HFFc6 (cell line): Measurements from ENCODE around the gene LMNTD1. TPM values are rescaled to one million over a fixed set of nuclear protein-coding genes. Genes with fewer than 3 reads are reported as not detected.

Source experiments
- DNase-seq: peaks from one replicate; pipeline ENCODE4 v3.0.0-alpha.2; 2018
- H3K27ac Mint-ChIP-seq: 2 replicates; pipeline ENCODE4 v1.8.0; 2020; ENCODE audit warnings: mild to moderate bottlenecking, mixed read lengths
- H3K27me3 Mint-ChIP-seq: 2 replicates; pipeline ENCODE4 v1.8.0; 2021; ENCODE audit warnings: mild to moderate bottlenecking, moderate library complexity, mixed read lengths; ENCODE audit not compliant: insufficient read depth
- H3K36me3 Mint-ChIP-seq: 2 replicates; pipeline ENCODE4 v1.8.0; 2021; ENCODE audit warnings: low read depth, mixed read lengths
- H3K4me1 Mint-ChIP-seq: 2 replicates; pipeline ENCODE4 v1.8.0; 2020; ENCODE audit warnings: low read depth, mixed read lengths
- H3K4me3 Mint-ChIP-seq: 2 replicates; pipeline ENCODE4 v1.8.0; 2020; ENCODE audit warnings: mild to moderate bottlenecking, moderate library complexity, mixed read lengths
- H3K9me3 Mint-ChIP-seq: 2 replicates; pipeline ENCODE4 v1.8.0; 2020; ENCODE audit warnings: mild to moderate bottlenecking, mixed read lengths
- total RNA-seq, 6 experiments: library from RNA; stranded (reverse); fragmentation: NEBNext Ultra II Directional; extraction: Animal tissue kit (Norgen Biotek cat#: 25700); gene quantifications; 2 replicates in 1 of 6; 3 replicates in 5 of 6; pipeline ENCODE4 v1.2.3, GENCODE V29; 2021
- TF ChIP-seq, protein P1 (sequence below): fragments of 200-600 bp; sonication (generic); IDR thresholded peaks from 2 replicates; pipeline ENCODE4 v1.5.0; 2021; ENCODE audit warnings: antibody characterized with exemption, mild to moderate bottlenecking

Gene LMNTD1
- total RNA-seq, 6 experiments from 2014 or later: 0.26 to 1.0 (median 0.52) TPM

GRCh38 chr12:25583545-25583944 lies 30.5 kb upstream of the LMNTD1 start:
- H3K27ac Mint-ChIP-seq: no peak overlapping the region
- no peaks in the 10 kb centered on the region; the same call in 1 of the 2 replicates for H3K27me3 Mint-ChIP-seq
- peaks cover 23% of the 10 kb centered on the region for H3K4me1 Mint-ChIP-seq
- H3K4me3 Mint-ChIP-seq: no peak overlapping the region
- TF ChIP-seq, protein P1, sequence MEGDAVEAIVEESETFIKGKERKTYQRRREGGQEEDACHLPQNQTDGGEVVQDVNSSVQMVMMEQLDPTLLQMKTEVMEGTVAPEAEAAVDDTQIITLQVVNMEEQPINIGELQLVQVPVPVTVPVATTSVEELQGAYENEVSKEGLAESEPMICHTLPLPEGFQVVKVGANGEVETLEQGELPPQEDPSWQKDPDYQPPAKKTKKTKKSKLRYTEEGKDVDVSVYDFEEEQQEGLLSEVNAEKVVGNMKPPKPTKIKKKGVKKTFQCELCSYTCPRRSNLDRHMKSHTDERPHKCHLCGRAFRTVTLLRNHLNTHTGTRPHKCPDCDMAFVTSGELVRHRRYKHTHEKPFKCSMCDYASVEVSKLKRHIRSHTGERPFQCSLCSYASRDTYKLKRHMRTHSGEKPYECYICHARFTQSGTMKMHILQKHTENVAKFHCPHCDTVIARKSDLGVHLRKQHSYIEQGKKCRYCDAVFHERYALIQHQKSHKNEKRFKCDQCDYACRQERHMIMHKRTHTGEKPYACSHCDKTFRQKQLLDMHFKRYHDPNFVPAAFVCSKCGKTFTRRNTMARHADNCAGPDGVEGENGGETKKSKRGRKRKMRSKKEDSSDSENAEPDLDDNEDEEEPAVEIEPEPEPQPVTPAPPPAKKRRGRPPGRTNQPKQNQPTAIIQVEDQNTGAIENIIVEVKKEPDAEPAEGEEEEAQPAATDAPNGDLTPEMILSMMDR: no peak
- H3K9me3 Mint-ChIP-seq: peaks cover 25% of the 10 kb centered on the region
- DNase-seq: no peak
- peaks cover 21% of the 10 kb centered on the region for H3K36me3 Mint-ChIP-seq

DNA sequence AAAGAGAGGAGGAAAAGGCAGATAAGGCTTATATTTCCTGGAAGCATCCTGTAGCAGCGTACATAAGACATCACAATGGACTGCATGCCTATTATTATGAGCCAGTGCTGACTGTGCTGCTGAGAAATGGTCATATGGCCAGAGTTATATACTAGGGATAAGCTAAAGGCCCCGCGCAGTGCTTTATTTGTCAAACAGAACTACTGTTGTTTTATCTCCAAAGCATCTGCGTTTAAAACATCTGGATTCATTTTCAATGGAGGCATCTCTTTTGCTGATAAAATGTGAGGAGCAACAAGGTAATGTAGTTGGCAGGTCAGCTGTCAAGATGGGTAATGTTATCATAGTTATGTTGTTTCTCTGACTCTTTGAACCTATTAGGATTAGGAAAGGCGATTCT lies 28.0 kb upstream of the LMNTD1 start:
- no peak for DNase-seq
- Mint-ChIP-seq H3K27me3 (no peaks in the 10 kb centered on the region; the same call in 1 of the 2 replicates), H3K4me3 (no peak overlapping the region), H3K9me3 (peaks cover 8% of the 10 kb centered on the region), H3K27ac (no peak overlapping the region), H3K36me3 (peaks cover 3% of the 10 kb centered on the region), H3K4me1 (peaks cover 18% of the 10 kb centered on the region)
- TF ChIP-seq, protein P1: no peak

GRCh38 chr12:25578411-25579143 lies 25.5 kb upstream of the LMNTD1 start:
- 0 out of 2 replicates have a peak, but pooled peaks cover 4% of the 10 kb centered on the region for H3K4me1 Mint-ChIP-seq
- H3K9me3 Mint-ChIP-seq: peaks cover 6% of the 10 kb centered on the region; the same call in 1 of the 2 replicates
- TF ChIP-seq, protein P1: no peak
- H3K27me3 Mint-ChIP-seq: no peaks in the 10 kb centered on the region; the same call in 1 of the 2 replicates
- H3K4me3 Mint-ChIP-seq: no peak overlapping the region
- H3K27ac Mint-ChIP-seq: no peak overlapping the region
- H3K36me3 Mint-ChIP-seq: no peaks in the 10 kb centered on the region
- no peak for DNase-seq

DNA sequence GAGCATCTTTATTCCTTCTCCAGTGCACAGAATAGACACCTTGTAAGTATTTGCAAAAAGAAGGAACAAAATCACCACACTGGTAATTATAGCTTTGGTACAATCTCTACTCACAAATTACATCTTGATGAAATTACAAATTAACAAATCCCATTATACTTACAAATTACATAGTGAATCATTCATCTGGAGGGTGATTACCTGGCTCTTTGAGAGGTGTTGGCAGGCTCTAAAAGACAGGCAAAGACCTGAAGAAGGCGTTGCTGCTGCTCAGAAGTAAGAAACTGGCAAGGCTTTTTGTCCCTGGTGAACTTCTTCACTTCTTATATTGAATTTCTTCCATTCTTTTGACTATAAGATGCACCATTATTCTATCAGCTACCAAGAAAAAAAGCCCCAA lies 21.7 kb upstream of the LMNTD1 start:
- no peaks in the 10 kb centered on the region for H3K36me3 Mint-ChIP-seq

DNA sequence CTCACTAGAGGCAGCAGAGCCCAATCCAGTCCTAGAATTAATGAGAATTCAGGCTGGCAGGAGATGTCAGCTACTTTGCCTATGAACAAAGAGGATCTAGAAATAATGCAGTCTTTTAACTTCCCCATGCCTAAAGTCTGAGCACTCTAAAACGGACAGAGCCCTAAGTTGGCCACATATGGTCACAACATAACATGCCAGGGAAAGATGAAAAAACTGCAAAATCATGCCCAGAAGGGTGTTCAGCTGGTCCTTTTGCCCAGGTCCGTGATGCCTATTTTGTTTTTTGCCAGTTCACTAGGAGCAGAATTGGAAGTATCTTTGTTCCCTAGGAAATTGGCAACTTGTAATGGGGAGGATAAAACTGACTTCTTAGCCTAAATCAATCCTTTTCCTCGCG lies 20.3 kb upstream of the LMNTD1 start:
- Mint-ChIP-seq H3K27ac (no peak overlapping the region), H3K4me1 (no peaks in the 10 kb centered on the region), H3K9me3 (peaks cover 6% of the 10 kb centered on the region; the same call in 1 of the 2 replicates), H3K36me3 (no peaks in the 10 kb centered on the region), H3K27me3 (no peaks in the 10 kb centered on the region), H3K4me3 (no peak overlapping the region)
- TF ChIP-seq, protein P1: no peak
- DNase-seq: no peak

More for the DNA sequence above, 21.7 kb upstream of the LMNTD1 start:
- Mint-ChIP-seq H3K4me3 (no peak overlapping the region), H3K27ac (no peak overlapping the region), H3K9me3 (peaks cover 6% of the 10 kb centered on the region; the same call in 1 of the 2 replicates), H3K27me3 (no peaks in the 10 kb centered on the region), H3K4me1 (no peaks in the 10 kb centered on the region)
- TF ChIP-seq, protein P1: no peak
- no peak for DNase-seq
